A549 treated with Mapracorat at 1 μM for 4 hours (cell line): Measurements from ENCODE around the gene FBXO7. TPM values are rescaled to one million over a fixed set of nuclear protein-coding genes. Genes with fewer than 3 reads are reported as not detected.

Experiments used
- total RNA-seq: library from RNA; stranded (reverse); fragments of 200-300 nt; extraction: Qiagen RNA extraction; gene quantifications from 5 replicates; pipeline ENCODE4 v1.2.3, GENCODE V29; 2022

The FBXO7 gene
- 69.8 to 73.7 TPM (median 73.1 TPM) in 5 replicates for total RNA-seq

GRCh38 chr22:32474635-32475467, at the start of gene FBXO7:
Gene FBXO7 (plus strand): TSS chr22:32474811. CDS start chr22:32475003, 192 bp downstream.

Other genes with a start within 250 kb of the FBXO7 start
- gene SLC5A4, start 219.5 kb upstream of the FBXO7 start, total RNA-seq: not detected in 5 replicates
- gene RFPL3, start 116.9 kb upstream of the FBXO7 start, total RNA-seq: not detected in 5 replicates
- 75.4 to 79.4 TPM (median 78.7 TPM) in 5 replicates for gene RTCB, start 62.6 kb upstream of the FBXO7 start, total RNA-seq
- gene BPIFC, start 10.4 kb upstream of the FBXO7 start, total RNA-seq: not detected in 5 replicates